Hepatocyte (in vitro differentiated cells): ENCODE data around the gene CRMP1. TPM values are rescaled to one million over a fixed set of nuclear protein-coding genes. Genes with fewer than 3 reads are reported as not detected.

Source experiments
- DNase-seq: peaks from one replicate; pipeline ENCODE4 v3.0.0-alpha.2; 2016; ENCODE audit warnings: low spot score
- H2AFZ ChIP-seq: fragments of 200-600 bp; sonication (generic); 2 replicates; pipeline ENCODE4 v1.6.0; 2016; ENCODE audit warnings: antibody characterized with exemption, mild to moderate bottlenecking
- H3K27ac ChIP-seq: fragments of 200-600 bp; sonication (generic); 2 replicates; pipeline ENCODE4 v1.5.1; 2016; ENCODE audit warnings: mild to moderate bottlenecking
- H3K27me3 ChIP-seq: fragments of 200-600 bp; sonication (generic); 2 replicates; pipeline ENCODE4 v1.6.1; 2016
- H3K36me3 ChIP-seq: fragments of 200-600 bp; sonication (generic); replicated peaks from 2 replicates; pipeline ENCODE4 v1.5.1; 2016; ENCODE audit warnings: low read depth; ENCODE audit not compliant: insufficient read depth
- H3K4me1 ChIP-seq: fragments of 200-600 bp; sonication (generic); 2 replicates; pipeline ENCODE4 v1.5.1; 2016; ENCODE audit warnings: mild to moderate bottlenecking, moderate library complexity; ENCODE audit not compliant: insufficient read depth
- H3K4me2 ChIP-seq: fragments of 200-600 bp; sonication (generic); 2 replicates; pipeline ENCODE4 v1.6.0; 2016
- H3K4me3 ChIP-seq: fragments of 200-600 bp; sonication (generic); 2 replicates; pipeline ENCODE4 v1.5.1; 2016; ENCODE audit warnings: mild to moderate bottlenecking
- H3K79me2 ChIP-seq: fragments of 200-600 bp; sonication (generic); 2 replicates; pipeline ENCODE4 v1.6.0; 2017; ENCODE audit warnings: mild to moderate bottlenecking
- H3K9me2 ChIP-seq: fragments of 200-600 bp; sonication (generic); replicated peaks from 2 replicates; pipeline ENCODE4 v1.6.0; 2017; ENCODE audit warnings: mild to moderate bottlenecking; ENCODE audit not compliant: insufficient read depth
- H3K9me3 ChIP-seq: fragments of 200-600 bp; sonication (generic); 2 replicates; pipeline ENCODE4 v1.5.1; 2016; ENCODE audit warnings: low read depth, mild to moderate bottlenecking
- H4K20me1 ChIP-seq: fragments of 200-600 bp; sonication (generic); 2 replicates; pipeline ENCODE4 v1.6.0; 2016; ENCODE audit warnings: mild to moderate bottlenecking; ENCODE audit not compliant: insufficient read depth, poor library complexity, severe bottlenecking
- EZH2 ChIP-seq: fragments of 200-600 bp; sonication (generic); IDR thresholded peaks from 2 replicates; pipeline ENCODE4 v1.6.1; 2016; ENCODE audit warnings: antibody characterized with exemption, mild to moderate bottlenecking, borderline replicate concordance
- EZH2phosphoT487 ChIP-seq: fragments of 200-600 bp; sonication (generic); IDR thresholded peaks from one replicate; pipeline ENCODE4 v1.6.1; 2018; ENCODE audit warnings: antibody characterized with exemption, mild to moderate bottlenecking, low read depth, moderate library complexity; ENCODE audit not compliant: unreplicated experiment, severe bottlenecking
- WGBS: methylation state at CpG from one replicate; pipeline ENCODE4 v1.1.6; 2016; ENCODE audit warnings: low lambda C conversion rate; ENCODE audit errors: missing lambda C conversion rate; 5-methylcytosine and 5-hydroxymethylcytosine counted together
- polyA plus RNA-seq: library from polyadenylated mRNA; unstranded; fragments of >200 nt; fragmentation: Nextera tagmentation; extraction: Ambion mirVana; gene quantifications from 2 replicates; pipeline ENCODE4 v1.2.1, GENCODE V29; 2016
- total RNA-seq: library from RNA; depleted of rRNA; stranded (reverse); fragments of >200 nt; gene quantifications from 2 replicates; pipeline ENCODE4 v1.2.3, GENCODE V29; 2014
- TF ChIP-seq, protein P1 (sequence below): fragments of 200-600 bp; sonication (generic); IDR thresholded peaks from 2 replicates; pipeline ENCODE4 v1.5.1; 2016; ENCODE audit warnings: antibody characterized with exemption, mild to moderate bottlenecking; ENCODE audit not compliant: poor library complexity

Gene CRMP1
- total and polyA plus RNA-seq, 2 experiments from 2014 or later: 12.5 to 12.9 TPM

DNA sequence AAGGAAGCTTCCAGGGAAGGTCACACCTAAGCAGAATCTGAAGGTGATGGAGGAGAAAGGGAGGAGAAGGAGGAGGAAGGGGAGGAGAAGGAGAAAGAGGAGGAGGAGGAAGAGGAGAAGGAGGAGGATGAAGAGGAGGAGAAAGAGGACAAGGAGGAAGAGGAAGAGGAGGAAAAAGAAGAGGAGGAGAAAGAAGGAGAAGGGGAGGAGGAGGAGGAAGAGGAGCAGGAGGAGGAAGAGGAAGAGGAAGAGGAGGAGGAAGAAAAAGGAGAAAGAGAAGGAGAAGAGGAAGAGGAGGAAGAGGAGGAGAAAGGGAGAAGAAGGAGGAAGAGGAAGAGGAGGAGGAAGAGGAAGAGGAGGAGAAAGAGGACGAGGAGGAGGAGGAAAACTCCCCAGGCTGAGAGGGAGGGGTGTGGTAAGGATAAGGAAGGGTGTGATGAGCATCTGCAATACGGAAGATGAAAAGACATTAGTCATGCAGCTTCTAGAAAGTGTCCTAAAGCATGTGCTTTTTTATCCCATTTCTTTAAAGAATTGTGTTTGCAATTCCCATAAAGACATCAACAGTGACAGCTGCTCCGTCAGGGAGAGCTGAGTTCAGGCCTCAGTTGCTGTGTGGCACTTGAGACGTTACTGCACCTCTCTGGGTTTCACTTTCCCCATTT is 41.1 kb downstream of the CRMP1 start:
- no peaks in the 10 kb centered on the region for H3K9me3 ChIP-seq
- no peak overlapping the region for H2AFZ ChIP-seq
- TF ChIP-seq, protein P1, sequence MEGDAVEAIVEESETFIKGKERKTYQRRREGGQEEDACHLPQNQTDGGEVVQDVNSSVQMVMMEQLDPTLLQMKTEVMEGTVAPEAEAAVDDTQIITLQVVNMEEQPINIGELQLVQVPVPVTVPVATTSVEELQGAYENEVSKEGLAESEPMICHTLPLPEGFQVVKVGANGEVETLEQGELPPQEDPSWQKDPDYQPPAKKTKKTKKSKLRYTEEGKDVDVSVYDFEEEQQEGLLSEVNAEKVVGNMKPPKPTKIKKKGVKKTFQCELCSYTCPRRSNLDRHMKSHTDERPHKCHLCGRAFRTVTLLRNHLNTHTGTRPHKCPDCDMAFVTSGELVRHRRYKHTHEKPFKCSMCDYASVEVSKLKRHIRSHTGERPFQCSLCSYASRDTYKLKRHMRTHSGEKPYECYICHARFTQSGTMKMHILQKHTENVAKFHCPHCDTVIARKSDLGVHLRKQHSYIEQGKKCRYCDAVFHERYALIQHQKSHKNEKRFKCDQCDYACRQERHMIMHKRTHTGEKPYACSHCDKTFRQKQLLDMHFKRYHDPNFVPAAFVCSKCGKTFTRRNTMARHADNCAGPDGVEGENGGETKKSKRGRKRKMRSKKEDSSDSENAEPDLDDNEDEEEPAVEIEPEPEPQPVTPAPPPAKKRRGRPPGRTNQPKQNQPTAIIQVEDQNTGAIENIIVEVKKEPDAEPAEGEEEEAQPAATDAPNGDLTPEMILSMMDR: no peak
- TF ChIP-seq EZH2phosphoT487: no peak
- no peak for TF ChIP-seq EZH2
- H3K27me3 ChIP-seq: no peaks in the 10 kb centered on the region
- no peak overlapping the region for H3K4me2 ChIP-seq
- no peak overlapping the region for H3K27ac ChIP-seq
- H3K9me2 ChIP-seq: no peaks in the 10 kb centered on the region
- DNase-seq: no peak
- no peaks in the 10 kb centered on the region for H3K4me1 ChIP-seq
- 82% methylated on average over 4 of the region's 4 CpGs for WGBS
- H3K36me3 ChIP-seq: no peaks in the 10 kb centered on the region
- H3K4me3 ChIP-seq: no peak overlapping the region
- H4K20me1 ChIP-seq: no peaks in the 10 kb centered on the region
- no peaks in the 10 kb centered on the region for H3K79me2 ChIP-seq

DNA sequence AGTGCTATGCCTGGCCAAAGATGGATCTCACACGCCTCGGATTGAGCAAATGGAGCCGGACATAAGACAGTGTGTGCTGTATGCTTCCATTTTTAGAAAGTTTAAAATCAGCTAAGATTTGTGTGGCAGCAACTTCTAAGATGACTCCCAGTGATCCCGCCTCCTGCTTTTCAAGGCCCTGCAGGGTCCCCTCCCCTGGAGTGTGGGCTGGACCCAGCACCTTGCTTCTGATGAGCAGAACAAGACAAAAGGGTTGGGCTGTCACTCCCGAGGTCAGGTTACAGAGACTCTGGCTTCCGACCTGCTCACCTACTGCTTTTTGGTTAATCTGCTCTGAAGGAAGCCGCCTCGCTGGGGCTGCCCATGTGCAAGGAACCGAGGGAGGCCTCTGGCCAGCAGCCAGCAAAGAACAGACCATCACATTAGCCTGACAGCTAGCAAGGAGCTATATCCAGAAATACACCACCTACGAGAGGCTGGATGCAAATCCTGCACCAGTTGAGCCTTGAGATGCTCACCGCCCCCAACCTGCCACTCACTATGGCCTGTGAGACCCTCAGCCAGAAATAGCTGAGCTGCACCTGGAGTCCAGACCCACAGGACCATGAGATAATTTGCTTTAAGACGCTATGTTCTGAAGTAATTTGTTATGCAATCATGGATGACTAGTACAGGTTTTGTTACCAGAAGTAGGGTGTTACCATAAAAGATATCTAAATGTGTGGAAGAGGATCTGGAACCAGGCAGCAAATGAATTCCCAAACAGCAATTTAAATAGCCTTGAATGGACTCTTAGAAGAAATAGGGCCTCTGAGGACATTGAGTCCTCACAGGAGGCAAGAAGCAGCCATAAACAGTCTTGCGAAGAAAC is 47.6 kb downstream of the CRMP1 start:
- Histone ChIP-seq H3K9me2 (no peaks in the 10 kb centered on the region), H3K27ac (no peak overlapping the region), H3K9me3 (no peaks in the 10 kb centered on the region), H3K36me3 (no peaks in the 10 kb centered on the region), H3K79me2 (no peaks in the 10 kb centered on the region), H3K4me1 (peaks cover 7% of the 10 kb centered on the region), H3K27me3 (no peaks in the 10 kb centered on the region), H4K20me1 (no peaks in the 10 kb centered on the region), H2AFZ (no peak overlapping the region), H3K4me3 (no peak overlapping the region), H3K4me2 (no peak overlapping the region)
- DNase-seq: no peak
- WGBS: 75% methylated on average over 13 of the region's 13 CpGs
- TF ChIP-seq EZH2phosphoT487 (no peak), EZH2 (no peak)

DNA sequence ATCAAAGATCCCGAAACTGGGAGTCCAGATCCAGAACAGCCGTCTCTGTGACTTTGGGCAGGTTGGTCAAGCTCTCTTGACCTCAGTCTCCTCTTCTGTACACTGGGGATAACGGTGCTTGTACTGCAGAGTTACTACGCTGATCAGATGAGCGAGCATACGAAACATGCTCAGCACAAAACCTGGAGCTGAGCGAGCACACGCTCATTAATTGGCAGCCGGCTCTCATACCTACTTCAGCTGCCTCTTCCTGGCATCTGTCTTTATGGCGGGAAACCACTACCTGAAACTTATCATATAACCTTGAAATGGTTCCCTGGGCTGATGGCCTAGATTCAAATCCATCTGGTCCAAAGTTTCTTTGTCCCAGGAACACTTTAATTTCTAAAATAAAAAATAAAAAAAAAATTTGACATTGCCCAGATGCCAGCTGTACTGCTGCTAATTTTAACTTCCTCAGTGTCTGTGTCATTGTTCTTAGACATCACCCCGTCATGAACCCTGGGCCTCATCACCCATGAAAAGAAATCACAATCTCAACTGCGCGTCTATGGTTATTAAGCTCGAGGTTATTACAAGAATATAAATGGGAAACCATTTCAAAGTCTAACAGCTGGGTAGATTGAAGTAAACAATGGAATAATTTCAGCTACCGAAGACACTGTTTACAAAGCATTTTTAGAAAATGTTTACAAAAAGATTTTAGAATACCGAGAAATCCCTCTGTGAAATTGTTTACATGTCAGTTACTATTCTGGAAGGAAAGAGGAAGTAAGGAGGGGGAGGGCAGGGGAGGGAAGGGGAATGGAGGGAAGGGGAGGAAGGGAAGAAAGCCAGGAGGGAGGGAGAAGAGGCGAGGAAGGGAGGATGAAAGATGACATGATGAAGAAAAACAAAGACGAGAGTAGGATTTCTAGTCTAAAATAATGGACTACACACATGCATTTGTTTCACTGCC is 49.0 kb downstream of the CRMP1 start:
- no peaks in the 10 kb centered on the region for H4K20me1 ChIP-seq
- TF ChIP-seq, protein P1: no peak
- TF ChIP-seq EZH2phosphoT487: no peak
- no peak for TF ChIP-seq EZH2
- H3K27ac ChIP-seq: peak overlapping the region; percentile 37
- H3K4me2 ChIP-seq: no peak overlapping the region
- H3K4me3 ChIP-seq: no peak overlapping the region
- no peaks in the 10 kb centered on the region for H3K79me2 ChIP-seq
- DNase-seq: no peak
- H2AFZ ChIP-seq: no peak overlapping the region
- no peaks in the 10 kb centered on the region for H3K36me3 ChIP-seq
- H3K9me3 ChIP-seq: no peaks in the 10 kb centered on the region
- no peaks in the 10 kb centered on the region for H3K9me2 ChIP-seq
- H3K4me1 ChIP-seq: peaks cover 7% of the 10 kb centered on the region
- H3K27me3 ChIP-seq: no peaks in the 10 kb centered on the region
- WGBS: 74% methylated on average over 17 of the region's 18 CpGs
